ENCODE measurements around the gene NR1H4. TPM values are rescaled to one million over a fixed set of nuclear protein-coding genes. Genes with fewer than 3 reads are reported as not detected.
"Not testable (repeated sequence)": the region's sequence is repeated elsewhere in the genome, so short reads cannot be mapped to it uniquely, and the experiment has no call there.

NR1H4 gene
- total RNA-seq, 4 donors from 2014 or later, result not detected

GRCh38 chr12:100557357-100557756 is 83.7 kb downstream of the NR1H4 start:
- no peaks in the 10 kb centered on the region for H3K27me3 ChIP-seq
- TF ChIP-seq POLR2A (IDR thresholded peaks at IDR 0.05) (no peak), CTCF (IDR thresholded peaks at IDR 0.05) (no peak)
- H3K4me3 ChIP-seq, result no peak overlapping the region
- intact Hi-C loops (cut with DNase I), result no loop called here
- DNase-seq, result no peak
- peaks cover 0 to 5% (median 0%) of the 10 kb centered on the region in 3 donors for H3K4me1 ChIP-seq
- no peaks in the 10 kb centered on the region for H3K9me3 ChIP-seq
- H3K36me3 ChIP-seq, result no peaks in the 10 kb centered on the region
- 85 to 92% methylated on average over 2 of the region's 2 CpGs for whole genome bisulfite sequencing, 2 donors
- no peak overlapping the region for H3K27ac ChIP-seq

GRCh38 chr12:100559261-100559660 is 85.6 kb downstream of the NR1H4 start:
- intact Hi-C loops (cut with DNase I); H3K4me1 ChIP-seq; H3K9me3 ChIP-seq; H3K27ac ChIP-seq; H3K27me3 ChIP-seq; H3K36me3 ChIP-seq; H3K4me3 ChIP-seq; DNase-seq: not testable (repeated sequence)
- no CpG with 5 or more reads among the region's 21 CpGs for WGBS, 2 donors

GRCh38 chr12:100564090-100564489 is 90.4 kb downstream of the NR1H4 start:
- Histone ChIP-seq H3K27me3 (peaks cover 0 to 11% (median 0%) of the 10 kb centered on the region in 4 donors), H3K4me1 (no peaks in the 10 kb centered on the region), H3K27ac (no peak overlapping the region), H3K36me3 (no peaks in the 10 kb centered on the region), H3K4me3 (no peak overlapping the region), H3K9me3 (no peaks in the 10 kb centered on the region)
- 35 to 37% methylated on average over 2 of the region's 2 CpGs for WGBS, 2 donors
- TF ChIP-seq CTCF (IDR thresholded peaks at IDR 0.05), result no peak
- TF ChIP-seq POLR2A (IDR thresholded peaks at IDR 0.05), result no peak
- DNase-seq, result no peak
- intact Hi-C loops (cut with DNase I), result no loop called here

GRCh38 chr12:100564905-100565467 is 91.3 kb downstream of the NR1H4 start:
- H3K4me1 ChIP-seq, result no peaks in the 10 kb centered on the region
- no peak overlapping the region for H3K27ac ChIP-seq
- H3K9me3 ChIP-seq, result no peaks in the 10 kb centered on the region
- H3K27me3 ChIP-seq, result peaks cover 0 to 11% (median 0%) of the 10 kb centered on the region in 4 donors
- H3K36me3 ChIP-seq, result no peaks in the 10 kb centered on the region
- no peak overlapping the region for H3K4me3 ChIP-seq
- 85 to 88% methylated on average over 6 of the region's 6 CpGs for WGBS, 2 donors
- DNase-seq, result no peak
- TF ChIP-seq CTCF (IDR thresholded peaks at IDR 0.05) (no peak), POLR2A (IDR thresholded peaks at IDR 0.05) (no peak)
- intact Hi-C loops (cut with DNase I), result no loop called here

GRCh38 chr12:100565987-100566545 is 92.4 kb downstream of the NR1H4 start:
- TF ChIP-seq POLR2A (IDR thresholded peaks at IDR 0.05) (no peak), CTCF (IDR thresholded peaks at IDR 0.05) (no peak)
- Histone ChIP-seq H3K27me3 (peaks cover 0 to 11% (median 0%) of the 10 kb centered on the region in 4 donors), H3K27ac (no peak overlapping the region), H3K4me1 (no peaks in the 10 kb centered on the region), H3K9me3 (no peaks in the 10 kb centered on the region), H3K36me3 (no peaks in the 10 kb centered on the region), H3K4me3 (no peak overlapping the region)
- intact Hi-C loops (cut with DNase I), result no loop called here
- DNase-seq, result no peak
- WGBS, 2 donors, result 60 to 70% methylated on average over 3 of the region's 3 CpGs
